MM.1S (cell line): Measurements from ENCODE around the gene ZNF587.
"Not testable (repeated sequence)": the region's sequence is repeated elsewhere in the genome, so short reads cannot be mapped to it uniquely, and the experiment has no call there.

Experiments
- DNase-seq: peaks from one replicate; pipeline ENCODE4 v3.0.0-alpha.2; 2015
- H2AFZ ChIP-seq: fragments of 300-600 bp; sonication (generic); 2 replicates; pipeline ENCODE4 v1.6.0; 2016; ENCODE audit warnings: antibody characterized with exemption, low read length
- H3F3A ChIP-seq: fragments of 300-600 bp; sonication (generic); 2 replicates; pipeline ENCODE4 v1.6.1; 2016; ENCODE audit warnings: mild to moderate bottlenecking, antibody characterized with exemption, low read length, moderate library complexity, mixed read lengths; ENCODE audit not compliant: insufficient read depth
- H3K27ac ChIP-seq: fragments of 300-600 bp; sonication (generic); 2 replicates; pipeline ENCODE4 v1.5.1; 2016; ENCODE audit warnings: mild to moderate bottlenecking, low read length
- H3K27me3 ChIP-seq: fragments of 300-600 bp; sonication (generic); replicated peaks from 2 replicates; pipeline ENCODE4 v1.6.0; 2016; ENCODE audit warnings: low read length; ENCODE audit not compliant: insufficient read depth
- H3K36me3 ChIP-seq: fragments of 300-600 bp; sonication (generic); replicated peaks from 2 replicates; pipeline ENCODE4 v1.6.1; 2016; ENCODE audit warnings: mild to moderate bottlenecking, low read length, mixed read lengths; ENCODE audit not compliant: insufficient read depth
- H3K4me1 ChIP-seq: fragments of 300-600 bp; sonication (generic); 2 replicates; pipeline ENCODE4 v1.6.1; 2016; ENCODE audit warnings: low read length, mixed read lengths
- H3K4me2 ChIP-seq: fragments of 300-600 bp; sonication (generic); 2 replicates; pipeline ENCODE4 v1.6.0; 2016; ENCODE audit warnings: low read depth, low read length
- H3K4me3 ChIP-seq: fragments of 300-600 bp; sonication (generic); 2 replicates; pipeline ENCODE4 v1.5.1; 2016; ENCODE audit warnings: low read length, mixed read lengths
- H3K79me2 ChIP-seq: fragments of 300-600 bp; sonication (generic); 2 replicates; pipeline ENCODE4 v1.6.1; 2016; ENCODE audit warnings: mixed run types, low read length, mixed read lengths
- H3K9ac ChIP-seq: fragments of 300-600 bp; sonication (generic); 2 replicates; pipeline ENCODE4 v1.6.1; 2016; ENCODE audit warnings: low read length, mixed read lengths
- H3K9me2 ChIP-seq: fragments of 300-600 bp; sonication (generic); replicated peaks from 2 replicates; pipeline ENCODE4 v1.6.1; 2016; ENCODE audit warnings: mild to moderate bottlenecking, low read length, mixed read lengths; ENCODE audit not compliant: insufficient read depth
- H3K9me3 ChIP-seq: fragments of 300-600 bp; sonication (generic); replicated peaks from 2 replicates; pipeline ENCODE4 v1.6.1; 2016; ENCODE audit warnings: mild to moderate bottlenecking, low read length, mixed read lengths; ENCODE audit not compliant: insufficient read depth
- H4K20me1 ChIP-seq: fragments of 300-600 bp; sonication (generic); 2 replicates; pipeline ENCODE4 v1.6.1; 2016; ENCODE audit warnings: mild to moderate bottlenecking, low read length, moderate library complexity, mixed read lengths; ENCODE audit not compliant: insufficient read depth
- CTCF ChIP-seq: fragments of 300-600 bp; sonication (generic); IDR thresholded peaks from 2 replicates; pipeline ENCODE4 v1.5.1; 2016; ENCODE audit warnings: antibody characterized with exemption, low read length, mixed read lengths
- EZH2 ChIP-seq: fragments of 300-600 bp; sonication (generic); optimal IDR thresholded peaks from 2 replicates; pipeline ENCODE3; 2017; ENCODE audit warnings: low read depth, mild to moderate bottlenecking, antibody characterized with exemption, low read length, mixed read lengths
- EZH2phosphoT487 ChIP-seq: fragments of 300-600 bp; sonication (generic); IDR thresholded peaks from 2 replicates; pipeline ENCODE4 v1.6.1; 2018; ENCODE audit warnings: antibody characterized with exemption, low read length

ZNF587 gene

DNA sequence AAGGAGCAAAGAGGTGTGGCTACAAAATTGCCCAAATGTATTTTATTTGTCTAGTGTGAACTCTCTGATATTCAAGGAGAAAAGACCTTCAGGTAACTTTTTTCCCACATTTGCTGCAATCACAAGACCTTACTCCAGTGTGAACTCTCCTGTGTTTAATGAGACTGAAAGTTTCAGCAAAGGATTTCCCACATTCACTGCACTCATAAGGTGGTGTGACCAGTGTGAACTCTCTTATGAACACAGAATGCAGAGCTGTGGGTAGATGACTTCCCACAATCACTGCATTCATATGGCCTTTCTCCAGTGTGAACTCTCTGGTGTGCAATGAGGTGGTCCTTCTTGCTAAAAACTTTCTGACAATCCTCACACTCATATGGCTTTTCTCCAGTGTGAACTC, 22.8 kb downstream of the ZNF587 start:
- Histone ChIP-seq H3K4me1 (no peaks in the 10 kb centered on the region), H4K20me1 (no peaks in the 10 kb centered on the region), H3K9me2 (no peaks in the 10 kb centered on the region), H2AFZ (no peak overlapping the region), H3K36me3 (no peaks in the 10 kb centered on the region), H3K9me3 (no peaks in the 10 kb centered on the region), H3F3A (no peaks in the 10 kb centered on the region), H3K4me2 (no peak overlapping the region), H3K79me2 (no peaks in the 10 kb centered on the region), H3K9ac (no peak overlapping the region), H3K27ac (no peak overlapping the region), H3K27me3 (no peaks in the 10 kb centered on the region), H3K4me3 (no peak overlapping the region)
- TF ChIP-seq EZH2phosphoT487 = no peak
- no peak for TF ChIP-seq CTCF
- TF ChIP-seq EZH2 = no peak
- DNase-seq = no peak

- not testable (repeated sequence) for H3K4me3 ChIP-seq, DNase-seq
Measured at GRCh38 chr19:57873883-57874799, 24.5 kb downstream of the ZNF587 start.

DNA sequence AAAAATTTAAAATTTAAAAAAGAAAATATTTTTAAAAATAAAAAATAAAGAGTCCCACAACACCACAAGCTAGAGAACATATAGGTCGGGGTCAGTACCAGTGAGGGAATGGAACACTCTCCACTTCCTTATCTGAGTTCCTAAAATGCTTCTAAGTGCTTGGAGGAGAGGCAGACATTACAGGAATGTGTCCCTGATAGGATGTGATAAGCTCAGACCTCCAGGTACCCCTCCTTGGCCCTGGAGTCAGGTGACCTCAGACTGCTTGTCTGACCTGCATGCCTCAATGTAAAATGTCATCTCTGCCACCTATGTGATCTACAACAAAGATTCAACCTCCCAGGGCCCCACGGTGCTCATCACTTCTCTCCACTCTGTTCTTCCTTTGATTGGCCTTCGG, 36.4 kb downstream of the ZNF587 start:
- Histone ChIP-seq H3K4me2 (no peak overlapping the region), H3F3A (no peaks in the 10 kb centered on the region), H3K79me2 (no peaks in the 10 kb centered on the region), H4K20me1 (no peaks in the 10 kb centered on the region), H3K4me1 (no peaks in the 10 kb centered on the region), H3K9me3 (no peaks in the 10 kb centered on the region), H3K4me3 (no peak overlapping the region), H3K9ac (no peak overlapping the region), H3K9me2 (no peaks in the 10 kb centered on the region), H3K36me3 (no peaks in the 10 kb centered on the region), H3K27ac (no peak overlapping the region), H3K27me3 (no peaks in the 10 kb centered on the region), H2AFZ (no peak overlapping the region)
- no peak for TF ChIP-seq EZH2phosphoT487
- TF ChIP-seq EZH2 = no peak
- TF ChIP-seq CTCF = no peak
- DNase-seq = no peak

More at GRCh38 chr19:57873883-57874799, 24.5 kb downstream of the ZNF587 start:
- H2AFZ ChIP-seq, H3K9me2 ChIP-seq, H3K27me3 ChIP-seq, H3K27ac ChIP-seq, H3K36me3 ChIP-seq, H4K20me1 ChIP-seq, H3K4me2 ChIP-seq, H3K4me1 ChIP-seq, H3K9me3 ChIP-seq, H3F3A ChIP-seq, H3K9ac ChIP-seq, H3K79me2 ChIP-seq: not testable (repeated sequence)

GRCh38 chr19:57887195-57887941, 37.7 kb downstream of the ZNF587 start:
- H3K9me3 ChIP-seq = no peaks in the 10 kb centered on the region
- H2AFZ ChIP-seq = no peak overlapping the region
- H3K9ac ChIP-seq = no peak overlapping the region
- H3K27ac ChIP-seq = no peak overlapping the region
- TF ChIP-seq EZH2phosphoT487 (no peak), EZH2 (no peak), CTCF (no peak)
- no peaks in the 10 kb centered on the region for H3K9me2 ChIP-seq
- no peaks in the 10 kb centered on the region for H3K36me3 ChIP-seq
- no peak overlapping the region for H3K4me2 ChIP-seq
- no peaks in the 10 kb centered on the region for H3K4me1 ChIP-seq
- no peaks in the 10 kb centered on the region for H3K27me3 ChIP-seq
- H3K4me3 ChIP-seq = no peak overlapping the region
- H3F3A ChIP-seq = no peaks in the 10 kb centered on the region
- no peak for DNase-seq
- no peaks in the 10 kb centered on the region for H3K79me2 ChIP-seq
- no peaks in the 10 kb centered on the region for H4K20me1 ChIP-seq
